IPS DF 4.7 (cell line): ENCODE measurements around the gene HTR1D.
"Not testable (repeated sequence)": the region's sequence is repeated elsewhere in the genome, so short reads cannot be mapped to it uniquely, and the experiment has no call there.

Source experiments
- DNase-seq: peaks from one replicate; pipeline ENCODE4 v3.0.0-alpha.2; 2013; ENCODE audit warnings: low spot score; ENCODE audit errors: extremely low read depth

The HTR1D gene

GRCh38 chr1:23217421-23218115 lies at the start of gene HTR1D:
Gene HTR1D (minus strand): TSS chr1:23217502. CDS start chr1:23194219, 23,283 bp downstream.
- no peak for DNase-seq

GRCh38 chr1:23263380-23263887 lies 46.1 kb upstream of the HTR1D start:
- peak; percentile 49 for DNase-seq

GRCh38 chr1:23258082-23258481 lies 40.8 kb upstream of the HTR1D start:
- DNase-seq: not testable (repeated sequence)

GRCh38 chr1:23257371-23257770 lies 40.1 kb upstream of the HTR1D start:
- not testable (repeated sequence) for DNase-seq

- DNase-seq: no peak
These were observed 37.3 kb upstream of the HTR1D start for GRCh38 chr1:23254584-23254983.

- no peak for DNase-seq
These were observed 34.5 kb upstream of the HTR1D start for GRCh38 chr1:23251812-23252211.

GRCh38 chr1:23249787-23250454 lies 32.6 kb upstream of the HTR1D start:
- no peak for DNase-seq

GRCh38 chr1:23247276-23247675 lies 30.0 kb upstream of the HTR1D start:
- no peak for DNase-seq

- DNase-seq: no peak
These were observed 29.0 kb upstream of the HTR1D start for GRCh38 chr1:23246274-23246673.

- no peak for DNase-seq
These were observed 27.0 kb upstream of the HTR1D start for GRCh38 chr1:23244256-23244761.

- no peak for DNase-seq
These were observed 25.1 kb upstream of the HTR1D start for GRCh38 chr1:23242414-23242813.

- no peak for DNase-seq
These were observed 22.5 kb upstream of the HTR1D start for GRCh38 chr1:23239638-23240295.

- DNase-seq: no peak
These were observed 21.3 kb upstream of the HTR1D start for GRCh38 chr1:23238565-23238964.

- DNase-seq: no peak
These were observed 20.2 kb upstream of the HTR1D start for GRCh38 chr1:23237508-23237907.

GRCh38 chr1:23227806-23228205 lies 10.5 kb upstream of the HTR1D start:
- DNase-seq: no peak

- no peak for DNase-seq
These were observed 7.7 kb upstream of the HTR1D start for GRCh38 chr1:23224739-23225648.

GRCh38 chr1:23223963-23224362 lies 6.7 kb upstream of the HTR1D start:
- DNase-seq: not testable (repeated sequence)

GRCh38 chr1:23223490-23223951 lies 6.2 kb upstream of the HTR1D start:
- DNase-seq: not testable (repeated sequence)

- no peak for DNase-seq
These were observed 5.4 kb upstream of the HTR1D start for GRCh38 chr1:23222742-23223141.

GRCh38 chr1:23222331-23222730 lies 5.0 kb upstream of the HTR1D start:
- no peak for DNase-seq

- no peak for DNase-seq
These were observed 3.8 kb upstream of the HTR1D start for GRCh38 chr1:23221107-23221506.
